H9 (cell line): ENCODE data around the gene SREBF1. TPM values are rescaled to one million over a fixed set of nuclear protein-coding genes. Genes with fewer than 3 reads are reported as not detected.

Source experiments
- DNase-seq: peaks from one replicate; pipeline ENCODE4 v3.0.0-alpha.2; 2017
- H2AFZ ChIP-seq: one replicate; pipeline ENCODE4 v1.6.1; 2013; ENCODE audit warnings: mild to moderate bottlenecking, low read length, control low read depth, moderate library complexity
- H2AK5ac ChIP-seq: 2 replicates; pipeline ENCODE4 v1.6.1; 2013; ENCODE audit warnings: low read length, control low read depth, mixed read lengths; ENCODE audit not compliant: insufficient read length
- H2BK120ac ChIP-seq: one replicate; pipeline ENCODE4 v1.6.1; 2013; ENCODE audit warnings: low read depth, mild to moderate bottlenecking, low read length, control low read depth, inconsistent platforms; ENCODE audit not compliant: poor library complexity, severe bottlenecking
- H2BK12ac ChIP-seq: 2 replicates; pipeline ENCODE4 v1.6.1; 2013; ENCODE audit warnings: low read length, control low read depth, mixed read lengths, low read depth; ENCODE audit not compliant: insufficient read length
- H2BK15ac ChIP-seq: 2 replicates; pipeline ENCODE4 v1.6.1; 2013; ENCODE audit warnings: low read depth, low read length, control low read depth
- H2BK20ac ChIP-seq: one replicate; pipeline ENCODE4 v1.6.1; 2013; ENCODE audit warnings: low read depth, mild to moderate bottlenecking, low read length, control low read depth, inconsistent platforms; ENCODE audit not compliant: poor library complexity, severe bottlenecking
- H2BK5ac ChIP-seq: 2 replicates; pipeline ENCODE4 v1.6.1; 2013; ENCODE audit warnings: low read length, control low read depth, mixed read lengths; ENCODE audit not compliant: insufficient read length
- H3K14ac ChIP-seq: 2 replicates; pipeline ENCODE4 v1.6.1; 2013; ENCODE audit warnings: low read length, control low read depth; ENCODE audit not compliant: insufficient read depth
- H3K18ac ChIP-seq: 2 replicates; pipeline ENCODE4 v1.6.1; 2013; ENCODE audit warnings: low read depth, mild to moderate bottlenecking, mixed read lengths, low read length, control low read depth; ENCODE audit not compliant: insufficient read length
- H3K23ac ChIP-seq: 2 replicates; pipeline ENCODE4 v1.6.1; 2013; ENCODE audit warnings: low read length, control low read depth, mixed read lengths, low read depth; ENCODE audit not compliant: insufficient read length
- H3K23me2 ChIP-seq: 2 replicates; pipeline ENCODE4 v1.6.1; 2013; ENCODE audit warnings: low read depth, mild to moderate bottlenecking, mixed read lengths, low read length, control low read depth; ENCODE audit not compliant: insufficient read length, poor library complexity, severe bottlenecking
- H3K27ac ChIP-seq: 2 replicates; pipeline ENCODE4 v1.5.1; 2013; ENCODE audit warnings: low read length, control low read depth, mixed read lengths, low read depth; ENCODE audit not compliant: insufficient read length
- H3K27me3 ChIP-seq: 2 replicates; pipeline ENCODE4 v1.6.1; 2013; ENCODE audit warnings: low read length, control low read depth, inconsistent platforms; ENCODE audit not compliant: insufficient read depth
- H3K4ac ChIP-seq: 2 replicates; pipeline ENCODE4 v1.6.1; 2013; ENCODE audit warnings: low read depth, mild to moderate bottlenecking, control low read depth, inconsistent platforms, low read length, moderate library complexity
- H3K4me1 ChIP-seq: 2 replicates; pipeline ENCODE4 v1.6.1; 2013; ENCODE audit warnings: low read length, control low read depth, inconsistent platforms; ENCODE audit not compliant: insufficient read depth
- H3K4me2 ChIP-seq: 2 replicates; pipeline ENCODE4 v1.6.1; 2013; ENCODE audit warnings: low read length, control low read depth, mixed read lengths; ENCODE audit not compliant: insufficient read length, insufficient read depth
- H3K56ac ChIP-seq: 2 replicates; pipeline ENCODE4 v1.6.1; 2013; ENCODE audit warnings: low read depth, mild to moderate bottlenecking, mixed read lengths, low read length, control low read depth; ENCODE audit not compliant: insufficient read length
- H3K79me1 ChIP-seq: 2 replicates; pipeline ENCODE4 v1.6.1; 2013; ENCODE audit warnings: low read depth, mild to moderate bottlenecking, moderate library complexity, low read length, control low read depth, inconsistent platforms; ENCODE audit not compliant: insufficient read depth, poor library complexity, severe bottlenecking
- H3K79me2 ChIP-seq: 2 replicates; pipeline ENCODE4 v1.6.1; 2013; ENCODE audit warnings: low read length, control low read depth, inconsistent platforms; ENCODE audit not compliant: insufficient read depth
- H3K9ac ChIP-seq: 2 replicates; pipeline ENCODE4 v1.6.1; 2013; ENCODE audit warnings: low read length, control low read depth, mixed read lengths; ENCODE audit not compliant: insufficient read length; ENCODE audit errors: extremely low read depth
- H3K9me3 ChIP-seq: one replicate; pipeline ENCODE4 v1.6.1; 2013; ENCODE audit warnings: low read depth, low read length, inconsistent platforms; ENCODE audit not compliant: control insufficient read depth
- H3T11ph ChIP-seq: one replicate; pipeline ENCODE4 v1.6.1; 2013; ENCODE audit warnings: mild to moderate bottlenecking, low read length, control low read depth, inconsistent platforms
- H4K20me1 ChIP-seq: one replicate; pipeline ENCODE4 v1.6.1; 2013; ENCODE audit not compliant: control insufficient read depth, insufficient read length, insufficient read depth
- H4K5ac ChIP-seq: 2 replicates; pipeline ENCODE4 v1.6.1; 2013; ENCODE audit warnings: low read depth, mild to moderate bottlenecking, mixed read lengths, low read length, control low read depth; ENCODE audit not compliant: insufficient read length
- H4K8ac ChIP-seq: replicated peaks from 2 replicates; pipeline ENCODE4 v1.6.1; 2013; ENCODE audit warnings: low read length, control low read depth, mixed read lengths, low read depth; ENCODE audit not compliant: insufficient read length
- H4K91ac ChIP-seq: 2 replicates; pipeline ENCODE4 v1.6.1; 2013; ENCODE audit warnings: low read depth, mild to moderate bottlenecking, moderate library complexity, mixed read lengths, low read length, control low read depth; ENCODE audit not compliant: insufficient read length
- H3K27ac Mint-ChIP-seq, 3 experiments: 2 replicates in 2 of 3; 3 replicates in 1 of 3; pipeline ENCODE4 v1.8.0; 2020 to 2021; ENCODE audit warnings: mixed read lengths in 3 of 3, mild to moderate bottlenecking in 1 of 3, moderate library complexity in 1 of 3
- H3K27me3 Mint-ChIP-seq: 2 replicates; pipeline ENCODE4 v1.8.0; 2021; ENCODE audit warnings: low read depth, mild to moderate bottlenecking, moderate library complexity, mixed read lengths
- H3K36me3 Mint-ChIP-seq, 3 experiments: 2 replicates in 2 of 3; 3 replicates in 1 of 3; pipeline ENCODE4 v1.8.0; 2020 to 2021; ENCODE audit warnings: low read depth in 3 of 3, mixed read lengths in 3 of 3; ENCODE audit not compliant: insufficient read depth in 1 of 3
- H3K4me1 Mint-ChIP-seq, 2 experiments: 2 replicates each; pipeline ENCODE4 v1.8.0; 2020; ENCODE audit warnings: mixed read lengths in 2 of 2
- H3K4me3 Mint-ChIP-seq, 2 experiments: 2 replicates in 1 of 2; 3 replicates in 1 of 2; pipeline ENCODE4 v1.8.0; 2020 to 2021; ENCODE audit warnings: mild to moderate bottlenecking in 2 of 2, mixed read lengths in 2 of 2, moderate library complexity in 1 of 2
- H3K9me3 Mint-ChIP-seq, 2 experiments: 2 replicates in 1 of 2; 3 replicates in 1 of 2; pipeline ENCODE4 v1.8.0; 2020; ENCODE audit warnings: mild to moderate bottlenecking in 2 of 2, mixed read lengths in 2 of 2, moderate library complexity in 1 of 2
- WGBS: extraction: QIAGEN DNeasy Blood & Tissue Kit; methylation state at CpG from one replicate; pipeline ENCODE4 v1.1.7; 2013; ENCODE audit warnings: missing lambda C conversion rate, low lambda C conversion rate, mixed read lengths; ENCODE audit not compliant: insufficient read length; ENCODE audit errors: extremely low coverage; 5-methylcytosine and 5-hydroxymethylcytosine counted together
- total RNA-seq: library from RNA; stranded (reverse); gene quantifications from 2 replicates; pipeline ENCODE4 v1.2.1, GENCODE V29; 2021
- TF ChIP-seq, protein P1 (sequence below): fragments of 200-600 bp; sonication (generic); conservative IDR thresholded peaks from 3 replicates; pipeline ENCODE4 v1.8.0; 2021; ENCODE audit warnings: antibody characterized with exemption, mild to moderate bottlenecking

SREBF1 gene
- total RNA-seq, 1 experiment from 2014 or later = 81.9 TPM

DNA sequence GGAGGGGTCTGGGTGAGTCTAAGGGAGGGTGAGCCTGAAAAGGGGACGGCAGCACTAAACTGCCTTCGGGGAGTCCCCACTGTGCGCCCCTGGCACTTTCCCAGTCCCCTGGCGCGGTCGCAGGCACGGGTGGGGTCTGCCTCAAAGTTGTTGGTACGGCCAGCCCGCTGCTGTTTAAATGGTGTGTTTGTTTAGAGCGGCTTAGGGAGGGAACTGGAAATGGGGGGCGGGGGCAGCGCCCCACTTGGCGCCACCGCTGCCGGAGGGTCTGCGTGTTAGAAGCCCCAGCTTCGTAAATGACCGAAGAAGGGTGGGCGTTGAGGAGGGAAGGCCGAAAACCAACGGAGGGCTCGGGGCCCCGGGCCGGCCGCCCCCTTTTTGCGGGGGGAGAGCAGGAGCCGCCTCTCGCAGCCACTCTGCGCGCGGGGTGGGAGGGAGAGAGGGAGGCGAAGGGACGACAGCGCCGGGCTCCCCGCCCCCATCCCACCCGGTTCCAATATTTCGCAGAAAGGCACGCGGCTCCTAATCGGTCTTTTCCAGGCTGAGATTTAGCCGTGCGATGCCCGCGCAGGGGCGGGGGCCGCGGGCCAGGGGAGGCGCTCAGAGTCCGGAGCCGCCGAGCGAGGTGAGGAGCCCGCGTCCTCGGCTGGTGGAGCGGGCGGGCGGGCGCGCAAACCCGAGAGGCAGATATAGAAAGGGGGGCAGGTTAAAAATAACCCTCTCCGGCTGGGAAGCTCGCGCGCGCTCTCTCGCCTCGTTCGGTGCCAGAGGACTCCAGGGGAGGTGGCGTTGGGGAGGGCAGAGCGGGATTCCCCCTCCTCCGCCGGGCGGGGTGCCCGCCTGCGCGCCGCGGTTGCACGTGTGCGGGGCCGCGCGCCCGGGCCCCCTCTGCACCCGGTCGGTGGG, 54.9 kb downstream of the SREBF1 start:
- no peak overlapping the region for H3T11ph ChIP-seq
- no peaks in the 10 kb centered on the region; a peak in 1 of 7 replicates for H3K36me3 Mint-ChIP-seq
- H3K4me1 ChIP-seq = no peaks in the 10 kb centered on the region
- no peaks in the 10 kb centered on the region; a peak in 1 of 5 replicates for H3K9me3 Mint-ChIP-seq
- no peak overlapping the region for H4K5ac ChIP-seq
- H2BK15ac ChIP-seq = no peak overlapping the region
- H3K4me3 Mint-ChIP-seq = peak overlapping the region; percentile 63 to 86
- H3K27ac ChIP-seq = no peak overlapping the region
- no peaks in the 10 kb centered on the region for H3K9me3 ChIP-seq
- H3K79me2 ChIP-seq = no peaks in the 10 kb centered on the region
- H2BK12ac ChIP-seq = no peak overlapping the region
- H2BK5ac ChIP-seq = no peak overlapping the region
- peaks cover 75% of the 10 kb centered on the region for H3K27me3 Mint-ChIP-seq
- no peaks in the 10 kb centered on the region for H3K79me1 ChIP-seq
- no peak overlapping the region for H3K27ac Mint-ChIP-seq
- H3K14ac ChIP-seq = no peak overlapping the region
- H4K8ac ChIP-seq = no peak overlapping the region
- no peak overlapping the region for H3K4ac ChIP-seq
- no peak overlapping the region for H3K56ac ChIP-seq
- H4K91ac ChIP-seq = no peak overlapping the region
- H3K23ac ChIP-seq = no peak overlapping the region
- no peak overlapping the region for H3K9ac ChIP-seq
- no CpG with 5 or more reads among the region's 88 CpGs for WGBS
- peak; percentile 68 for DNase-seq
- peak overlapping the region; percentile 90 for H3K4me2 ChIP-seq
- no peak overlapping the region for H2AFZ ChIP-seq
- TF ChIP-seq, protein P1, sequence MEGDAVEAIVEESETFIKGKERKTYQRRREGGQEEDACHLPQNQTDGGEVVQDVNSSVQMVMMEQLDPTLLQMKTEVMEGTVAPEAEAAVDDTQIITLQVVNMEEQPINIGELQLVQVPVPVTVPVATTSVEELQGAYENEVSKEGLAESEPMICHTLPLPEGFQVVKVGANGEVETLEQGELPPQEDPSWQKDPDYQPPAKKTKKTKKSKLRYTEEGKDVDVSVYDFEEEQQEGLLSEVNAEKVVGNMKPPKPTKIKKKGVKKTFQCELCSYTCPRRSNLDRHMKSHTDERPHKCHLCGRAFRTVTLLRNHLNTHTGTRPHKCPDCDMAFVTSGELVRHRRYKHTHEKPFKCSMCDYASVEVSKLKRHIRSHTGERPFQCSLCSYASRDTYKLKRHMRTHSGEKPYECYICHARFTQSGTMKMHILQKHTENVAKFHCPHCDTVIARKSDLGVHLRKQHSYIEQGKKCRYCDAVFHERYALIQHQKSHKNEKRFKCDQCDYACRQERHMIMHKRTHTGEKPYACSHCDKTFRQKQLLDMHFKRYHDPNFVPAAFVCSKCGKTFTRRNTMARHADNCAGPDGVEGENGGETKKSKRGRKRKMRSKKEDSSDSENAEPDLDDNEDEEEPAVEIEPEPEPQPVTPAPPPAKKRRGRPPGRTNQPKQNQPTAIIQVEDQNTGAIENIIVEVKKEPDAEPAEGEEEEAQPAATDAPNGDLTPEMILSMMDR = no peak
- H3K4me1 Mint-ChIP-seq = peaks cover 32 to 57% of the 10 kb centered on the region in 2 experiments
- peaks cover 26% of the 10 kb centered on the region for H3K23me2 ChIP-seq
- H2AK5ac ChIP-seq = no peak overlapping the region
- peaks cover 4% of the 10 kb centered on the region for H4K20me1 ChIP-seq
- no peak overlapping the region for H2BK20ac ChIP-seq
- H3K18ac ChIP-seq = no peak overlapping the region
- no peaks in the 10 kb centered on the region; the same call in 1 of the 2 replicates for H3K27me3 ChIP-seq
- H2BK120ac ChIP-seq = no peak overlapping the region
